Peyer's patch (tissue), 4 donors: ENCODE data around the gene GINS3. TPM values are rescaled to one million over a fixed set of nuclear protein-coding genes. Genes with fewer than 3 reads are reported as not detected.
"Not testable (repeated sequence)": the region's sequence is repeated elsewhere in the genome, so short reads cannot be mapped to it uniquely, and the experiment has no call there.

Experiments used
- DNase-seq, 3 donors: peaks; one replicate each; pipeline ENCODE4 v3.0.0-alpha.2; 2017 to 2019
- H3K27ac ChIP-seq, 4 donors: fragments of 200-600 bp; sonication (generic); one replicate each; pipeline ENCODE4 v1.5.1; 2016 to 2019
- H3K27me3 ChIP-seq, 2 donors: fragments of 200-600 bp; sonication (generic); one replicate each; pipeline ENCODE4 v1.5.1; 2019
- H3K36me3 ChIP-seq, 3 donors: fragments of 200-600 bp; sonication (generic); one replicate each; pipeline ENCODE4 v1.5.1; 2016 to 2019
- H3K4me1 ChIP-seq, 4 donors: fragments of 200-600 bp; sonication (generic); one replicate each; pipeline ENCODE4 v1.5.1; 2016 to 2019
- H3K4me3 ChIP-seq, 4 donors: fragments of 200-600 bp; sonication (generic); 1 replicate in 3 of 4; 2 replicates in 1 of 4; pipeline ENCODE4 v1.5.1; 2016 to 2019; ENCODE audit warnings: mild to moderate bottlenecking in 1 of 4
- H3K9me3 ChIP-seq, 4 donors: fragments of 200-600 bp; sonication (generic); one replicate each; pipeline ENCODE4 v1.5.1; 2016 to 2019; ENCODE audit warnings: mild to moderate bottlenecking in 1 of 4
- CTCF ChIP-seq, 6 experiments: fragments of 450-650 bp in 4 of 6; fragments of 200-600 bp in 2 of 6; sonication (generic) in 1 of 6; IDR thresholded peaks; one replicate each; pipeline ENCODE4 v1.5.1; 2017 to 2019; ENCODE audit warnings: antibody characterized with exemption in 6 of 6, mild to moderate bottlenecking in 3 of 6, moderate library complexity in 1 of 6
- POLR2A ChIP-seq, 2 donors: fragments of 450-650 bp; IDR thresholded peaks; one replicate each; pipeline ENCODE4 v1.5.1; 2017; ENCODE audit warnings: antibody characterized with exemption in 2 of 2, mild to moderate bottlenecking in 2 of 2, moderate library complexity in 2 of 2
- total RNA-seq, 4 donors: library from RNA; depleted of rRNA; stranded (reverse); fragments of >200 nt; gene quantifications; one replicate each; pipeline ENCODE4 v1.1.0, GENCODE V29; 2016

GINS3 gene
- total RNA-seq, 4 donors from 2014 or later = 1.3 to 4.1 (median 1.9) TPM

- Histone ChIP-seq H3K27me3 (no peaks in the 10 kb centered on the region), H3K27ac (no peak overlapping the region), H3K36me3 (no peaks in the 10 kb centered on the region), H3K4me1 (no peaks in the 10 kb centered on the region), H3K9me3 (no peaks in the 10 kb centered on the region), H3K4me3 (no peak overlapping the region)
- DNase-seq = no peak
- TF ChIP-seq CTCF (IDR thresholded peaks at IDR 0.05) = no peak
- TF ChIP-seq POLR2A (IDR thresholded peaks at IDR 0.05) = no peak
These were observed 17.2 kb downstream of the GINS3 start for GRCh38 chr16:58409316-58409973.

GRCh38 chr16:58411336-58411735 is 19.1 kb downstream of the GINS3 start:
- H3K27me3 ChIP-seq = no peaks in the 10 kb centered on the region
- no peaks in the 10 kb centered on the region for H3K4me1 ChIP-seq
- no peak overlapping the region for H3K4me3 ChIP-seq
- no peaks in the 10 kb centered on the region for H3K36me3 ChIP-seq
- TF ChIP-seq CTCF (IDR thresholded peaks at IDR 0.05) (no peak), POLR2A (IDR thresholded peaks at IDR 0.05) (no peak)
- DNase-seq = no peak
- no peaks in the 10 kb centered on the region for H3K9me3 ChIP-seq
- H3K27ac ChIP-seq = no peak overlapping the region

GRCh38 chr16:58411736-58412614 is 19.7 kb downstream of the GINS3 start:
- H3K4me1 ChIP-seq = no peaks in the 10 kb centered on the region
- H3K9me3 ChIP-seq = no peaks in the 10 kb centered on the region
- no peaks in the 10 kb centered on the region for H3K27me3 ChIP-seq
- TF ChIP-seq POLR2A (IDR thresholded peaks at IDR 0.05) = no peak
- no peak for TF ChIP-seq CTCF (IDR thresholded peaks at IDR 0.05)
- H3K36me3 ChIP-seq = no peaks in the 10 kb centered on the region
- H3K4me3 ChIP-seq = no peak overlapping the region
- H3K27ac ChIP-seq = no peak overlapping the region
- DNase-seq = no peak

- DNase-seq, H3K4me3 ChIP-seq, H3K9me3 ChIP-seq, H3K4me1 ChIP-seq, H3K27me3 ChIP-seq, H3K36me3 ChIP-seq, H3K27ac ChIP-seq: not testable (repeated sequence)
These were observed 20.3 kb downstream of the GINS3 start for GRCh38 chr16:58412615-58412970.

GRCh38 chr16:58413359-58413758 is 21.1 kb downstream of the GINS3 start:
- no peak overlapping the region for H3K4me3 ChIP-seq
- H3K27me3 ChIP-seq = no peaks in the 10 kb centered on the region
- no peaks in the 10 kb centered on the region for H3K4me1 ChIP-seq
- DNase-seq = no peak
- no peaks in the 10 kb centered on the region for H3K9me3 ChIP-seq
- H3K27ac ChIP-seq = no peak overlapping the region
- TF ChIP-seq POLR2A (IDR thresholded peaks at IDR 0.05) (no peak), CTCF (IDR thresholded peaks at IDR 0.05) (no peak)
- no peaks in the 10 kb centered on the region for H3K36me3 ChIP-seq

GRCh38 chr16:58415003-58415402 is 22.7 kb downstream of the GINS3 start:
- no peaks in the 10 kb centered on the region for H3K27me3 ChIP-seq
- H3K36me3 ChIP-seq = no peaks in the 10 kb centered on the region
- TF ChIP-seq CTCF (IDR thresholded peaks at IDR 0.05) = no peak
- no peak for TF ChIP-seq POLR2A (IDR thresholded peaks at IDR 0.05)
- no peak overlapping the region for H3K4me3 ChIP-seq
- no peak for DNase-seq
- no peaks in the 10 kb centered on the region for H3K4me1 ChIP-seq
- H3K9me3 ChIP-seq = no peaks in the 10 kb centered on the region
- no peak overlapping the region for H3K27ac ChIP-seq

- not testable (repeated sequence) for H3K4me1 ChIP-seq, H3K27ac ChIP-seq, H3K36me3 ChIP-seq, H3K9me3 ChIP-seq, H3K4me3 ChIP-seq, DNase-seq, H3K27me3 ChIP-seq
These were observed 23.7 kb downstream of the GINS3 start for GRCh38 chr16:58415961-58416360.
